Measurements from ENCODE around the gene GPR89A. TPM values are rescaled to one million over a fixed set of nuclear protein-coding genes. Genes with fewer than 3 reads are reported as not detected.
A peak's percentile ranks its signal among the peaks of the same experiment; 100 is the strongest.
"Not testable (repeated sequence)": the region's sequence is repeated elsewhere in the genome, so short reads cannot be mapped to it uniquely, and the experiment has no call there.

GPR89A gene
- total RNA-seq, result 10 to 100 TPM; 12.6 to 15.2 TPM

DNA sequence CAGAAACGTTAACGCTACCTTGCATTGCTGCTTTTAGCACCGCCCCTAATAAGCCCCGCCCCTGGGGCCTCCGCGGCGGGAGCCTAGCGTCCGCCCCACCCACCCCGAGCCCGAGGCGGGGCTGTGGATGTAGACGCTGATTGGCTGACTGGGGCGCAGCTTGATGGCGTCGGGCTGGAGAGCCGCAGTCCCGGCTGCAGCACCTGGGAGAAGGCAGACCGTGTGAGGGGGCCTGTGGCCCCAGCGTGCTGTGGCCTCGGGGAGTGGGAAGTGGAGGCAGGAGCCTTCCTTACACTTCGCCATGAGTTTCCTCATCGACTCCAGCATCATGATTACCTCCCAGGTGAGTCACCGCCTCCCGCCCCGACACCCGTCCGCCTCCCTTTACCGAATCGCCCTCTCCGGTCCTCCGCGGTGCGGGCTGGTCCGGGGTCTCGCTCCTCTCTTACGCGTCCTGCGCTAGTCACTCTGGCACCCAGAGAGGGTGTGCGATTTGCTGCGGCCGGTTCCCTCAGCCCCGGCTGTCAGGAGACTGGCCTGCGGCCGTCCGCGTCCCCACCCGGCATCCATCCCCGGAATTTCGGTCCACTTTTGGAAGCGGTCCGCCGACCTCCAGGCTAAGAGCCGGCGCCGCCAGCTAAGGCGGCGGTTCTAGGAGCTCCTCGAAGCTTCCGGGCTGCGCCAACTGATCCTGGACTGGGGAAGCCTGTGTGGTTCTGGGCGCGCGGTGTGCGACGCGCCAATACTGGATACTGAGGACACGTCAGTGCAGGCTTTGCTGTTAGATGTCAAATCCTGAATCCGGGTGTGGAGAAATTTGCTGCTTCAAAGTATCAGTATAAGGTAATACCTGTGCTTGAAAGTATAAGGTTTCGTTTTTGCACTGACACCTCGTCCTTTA is at the start of gene GPR89A:
TSS of gene GPR89A (plus strand) at position 156 of the 901 bp plus-strand sequence. CDS start at position 302, 146 bp downstream.
- peak within 1 kb of the TSS; percentile 80 to 83 for H3K4me3 ChIP-seq
- not testable (repeated sequence) for H3K27me3 ChIP-seq, H3K4me1 ChIP-seq, H3K36me3 ChIP-seq, H3K9me3 ChIP-seq
- peak within 1 kb of the TSS; percentile 79 to 80 for H3K27ac ChIP-seq
- DNase-seq (ENCODE audit: low spot score), result peak; percentile 90

DNA sequence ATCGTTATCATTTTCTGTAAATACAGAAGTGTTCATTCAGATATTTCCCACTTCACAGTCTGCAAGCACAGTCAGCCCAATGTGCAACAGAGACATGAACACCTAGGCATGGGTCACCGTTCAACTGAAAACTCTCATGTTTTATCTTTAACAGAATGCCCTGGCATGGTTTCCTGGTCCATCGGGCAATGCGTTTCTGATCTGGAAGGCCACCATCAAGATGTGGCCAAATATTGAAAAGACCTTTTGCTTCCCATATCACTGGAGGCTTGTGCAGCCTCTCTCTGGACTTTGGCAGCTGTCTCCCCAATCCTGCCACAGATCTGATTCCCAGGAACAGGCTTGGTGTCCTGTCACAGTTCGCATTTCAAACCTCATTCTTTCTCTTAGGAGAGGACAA is 21.0 kb upstream of the GPR89A start:
- H3K36me3 ChIP-seq; H3K4me3 ChIP-seq; DNase-seq (ENCODE audit: low spot score); H3K27ac ChIP-seq; H3K9me3 ChIP-seq; H3K27me3 ChIP-seq; H3K4me1 ChIP-seq: not testable (repeated sequence)

DNA sequence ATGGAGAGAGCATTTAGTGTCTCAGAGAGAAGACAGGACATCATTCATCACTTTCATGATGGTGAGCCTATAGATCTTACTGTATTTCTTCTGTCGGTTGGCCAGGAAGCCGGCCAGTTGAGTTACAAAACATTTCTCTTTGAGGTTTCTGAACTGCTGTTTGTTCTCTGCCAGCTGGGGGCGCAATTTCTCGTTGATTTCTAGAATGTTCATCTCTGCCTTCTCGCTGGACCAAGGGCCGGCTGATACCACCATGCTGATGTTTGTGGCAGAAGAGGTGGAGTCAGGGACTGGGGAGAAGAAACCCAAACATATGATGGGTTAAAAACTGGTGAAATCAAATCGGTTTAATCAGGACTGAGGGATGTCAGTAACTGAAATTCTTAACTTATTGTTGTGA is 17.0 kb upstream of the GPR89A start:
- H3K27me3 ChIP-seq; H3K27ac ChIP-seq; H3K4me3 ChIP-seq; DNase-seq (ENCODE audit: low spot score); H3K9me3 ChIP-seq; H3K4me1 ChIP-seq; H3K36me3 ChIP-seq: not testable (repeated sequence)

DNA sequence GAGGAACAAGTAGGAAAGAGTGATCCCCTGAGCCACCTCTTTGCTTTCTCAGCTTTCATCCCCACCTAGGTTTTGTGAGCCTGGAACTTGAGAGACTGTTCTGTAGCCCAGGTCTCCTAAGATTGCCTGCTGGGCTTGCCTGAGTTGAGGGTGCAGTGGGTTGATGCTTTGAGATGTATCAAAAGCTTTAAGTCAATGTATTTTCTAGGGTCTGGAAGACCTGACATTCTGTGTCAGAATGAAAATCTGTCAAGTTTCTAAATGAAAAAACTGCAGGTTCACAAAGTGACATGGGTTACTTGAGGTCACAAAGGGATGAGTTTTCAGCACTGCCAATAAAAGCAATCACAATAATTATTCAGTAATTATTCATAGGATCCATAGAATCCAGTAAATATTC is 15.4 kb upstream of the GPR89A start:
- H3K27me3 ChIP-seq; H3K4me1 ChIP-seq; DNase-seq (ENCODE audit: low spot score); H3K27ac ChIP-seq; H3K36me3 ChIP-seq; H3K9me3 ChIP-seq; H3K4me3 ChIP-seq: not testable (repeated sequence)

DNA sequence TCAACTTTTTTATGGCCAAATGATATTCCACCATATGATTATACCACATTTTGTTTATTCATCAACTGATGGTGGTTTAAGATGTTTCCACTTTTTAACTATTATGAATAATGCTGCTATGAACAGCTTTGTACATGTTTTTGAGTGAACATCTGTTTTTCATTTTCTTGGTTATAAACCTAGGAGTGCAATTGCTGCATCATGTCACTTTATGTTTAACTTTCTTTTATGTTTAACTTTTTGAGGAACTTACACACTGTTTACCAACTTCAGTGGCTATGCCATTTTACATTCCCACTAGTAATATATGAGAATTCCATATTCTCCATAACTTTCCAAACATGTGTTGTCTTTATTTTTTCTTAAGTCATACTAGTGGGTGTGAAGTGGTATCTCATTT is 12.4 kb upstream of the GPR89A start:
- H3K4me1 ChIP-seq; H3K4me3 ChIP-seq; DNase-seq (ENCODE audit: low spot score); H3K36me3 ChIP-seq; H3K27me3 ChIP-seq; H3K27ac ChIP-seq; H3K9me3 ChIP-seq: not testable (repeated sequence)

DNA sequence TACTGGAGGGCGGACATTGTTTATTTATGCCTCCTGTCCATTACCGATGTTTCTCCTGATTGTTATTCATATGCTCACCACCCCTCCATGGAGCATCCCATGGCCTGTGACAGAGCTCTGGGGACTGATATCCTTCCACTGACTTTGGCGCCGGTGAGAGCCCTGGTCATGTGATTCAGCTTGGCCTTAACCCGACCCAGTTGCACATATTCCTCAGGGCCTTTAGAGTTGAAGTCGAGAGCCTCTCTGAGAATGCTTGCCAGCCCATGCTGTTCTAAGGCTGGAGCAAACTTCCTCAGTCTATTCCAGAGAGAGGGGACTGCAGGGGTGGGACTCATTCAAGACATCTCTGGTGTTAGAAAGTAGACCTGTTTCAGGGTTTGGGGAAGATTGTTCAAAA is 11.6 kb upstream of the GPR89A start:
- not testable (repeated sequence) for H3K4me1 ChIP-seq; H3K27me3 ChIP-seq; DNase-seq (ENCODE audit: low spot score); H3K4me3 ChIP-seq; H3K36me3 ChIP-seq; H3K27ac ChIP-seq; H3K9me3 ChIP-seq

DNA sequence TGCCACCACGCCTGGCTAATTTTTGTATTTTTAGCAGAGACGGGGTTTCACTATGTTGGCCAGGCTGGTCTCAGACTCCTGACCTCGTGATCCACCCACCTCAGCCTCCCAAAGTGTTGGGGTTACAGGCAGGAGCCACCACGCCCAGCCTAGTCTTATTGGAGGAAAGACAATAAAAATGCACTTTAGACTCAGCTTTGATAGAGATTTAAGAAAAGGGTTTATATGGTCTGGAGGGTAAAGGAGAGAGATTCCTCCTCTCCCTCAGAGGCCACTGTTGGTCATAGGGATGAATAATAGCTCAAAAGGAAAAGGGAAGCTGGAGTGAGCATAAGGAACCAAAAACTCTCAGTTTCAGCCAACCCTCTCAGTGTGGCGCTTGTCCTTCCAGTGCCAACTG is 8.4 kb upstream of the GPR89A start:
- DNase-seq (ENCODE audit: low spot score); H3K36me3 ChIP-seq; H3K4me1 ChIP-seq; H3K9me3 ChIP-seq; H3K27me3 ChIP-seq; H3K27ac ChIP-seq; H3K4me3 ChIP-seq: not testable (repeated sequence)

DNA sequence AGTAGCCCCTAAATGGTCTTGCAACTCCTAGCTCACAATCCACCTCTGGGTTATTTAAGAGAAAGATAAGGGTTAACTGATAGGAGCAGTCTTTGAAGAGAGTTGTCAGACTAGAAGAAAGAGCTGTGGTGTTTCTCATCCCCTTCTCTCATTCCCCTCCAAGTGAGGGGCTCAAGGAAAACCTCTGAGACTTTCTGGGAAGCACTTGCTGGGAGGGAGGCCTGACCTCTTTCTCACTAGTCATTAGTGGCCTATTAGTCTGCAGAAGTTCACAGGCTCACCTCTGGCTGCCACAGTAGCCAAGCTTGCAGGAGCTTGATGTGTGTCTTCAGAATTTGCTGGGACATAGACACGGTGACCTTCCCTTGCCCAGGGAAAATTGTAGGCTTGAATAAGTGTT is 6.2 kb upstream of the GPR89A start:
- no peaks in the 10 kb centered on the region for H3K36me3 ChIP-seq
- TF ChIP-seq, protein P1, sequence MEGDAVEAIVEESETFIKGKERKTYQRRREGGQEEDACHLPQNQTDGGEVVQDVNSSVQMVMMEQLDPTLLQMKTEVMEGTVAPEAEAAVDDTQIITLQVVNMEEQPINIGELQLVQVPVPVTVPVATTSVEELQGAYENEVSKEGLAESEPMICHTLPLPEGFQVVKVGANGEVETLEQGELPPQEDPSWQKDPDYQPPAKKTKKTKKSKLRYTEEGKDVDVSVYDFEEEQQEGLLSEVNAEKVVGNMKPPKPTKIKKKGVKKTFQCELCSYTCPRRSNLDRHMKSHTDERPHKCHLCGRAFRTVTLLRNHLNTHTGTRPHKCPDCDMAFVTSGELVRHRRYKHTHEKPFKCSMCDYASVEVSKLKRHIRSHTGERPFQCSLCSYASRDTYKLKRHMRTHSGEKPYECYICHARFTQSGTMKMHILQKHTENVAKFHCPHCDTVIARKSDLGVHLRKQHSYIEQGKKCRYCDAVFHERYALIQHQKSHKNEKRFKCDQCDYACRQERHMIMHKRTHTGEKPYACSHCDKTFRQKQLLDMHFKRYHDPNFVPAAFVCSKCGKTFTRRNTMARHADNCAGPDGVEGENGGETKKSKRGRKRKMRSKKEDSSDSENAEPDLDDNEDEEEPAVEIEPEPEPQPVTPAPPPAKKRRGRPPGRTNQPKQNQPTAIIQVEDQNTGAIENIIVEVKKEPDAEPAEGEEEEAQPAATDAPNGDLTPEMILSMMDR (IDR thresholded peaks at IDR 0.05), result no peak
- H3K4me1 ChIP-seq, result no peaks in the 10 kb centered on the region
- H3K4me3 ChIP-seq, result no peak overlapping the region
- DNase-seq (ENCODE audit: low spot score), result no peak
- H3K9me3 ChIP-seq, result no peaks in the 10 kb centered on the region
- H3K27ac ChIP-seq, result no peak overlapping the region
- H3K27me3 ChIP-seq, result no peaks in the 10 kb centered on the region

DNA sequence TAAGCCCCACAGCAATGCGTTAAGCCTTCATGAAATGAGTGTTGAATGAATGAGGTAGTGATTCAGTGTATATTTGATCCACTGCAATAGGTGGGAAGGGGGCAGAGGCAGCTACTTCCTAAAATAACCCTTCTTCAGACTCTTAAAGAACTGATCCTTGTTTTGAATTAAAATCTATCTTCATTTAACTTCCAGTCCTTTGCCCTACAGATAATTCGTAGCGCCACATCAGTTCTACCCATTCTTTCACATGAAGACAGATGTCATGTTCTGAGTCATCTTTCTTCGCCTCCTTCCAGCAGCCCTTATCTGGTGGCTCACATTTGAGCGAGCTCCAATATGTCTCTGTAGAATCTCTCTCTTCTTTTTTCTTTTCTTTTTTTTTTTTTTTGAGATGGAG is 948 bp upstream of the GPR89A start:
- not testable (repeated sequence) for H3K4me3 ChIP-seq; H3K4me1 ChIP-seq; H3K27ac ChIP-seq; DNase-seq (ENCODE audit: low spot score); H3K27me3 ChIP-seq; H3K36me3 ChIP-seq; H3K9me3 ChIP-seq

DNA sequence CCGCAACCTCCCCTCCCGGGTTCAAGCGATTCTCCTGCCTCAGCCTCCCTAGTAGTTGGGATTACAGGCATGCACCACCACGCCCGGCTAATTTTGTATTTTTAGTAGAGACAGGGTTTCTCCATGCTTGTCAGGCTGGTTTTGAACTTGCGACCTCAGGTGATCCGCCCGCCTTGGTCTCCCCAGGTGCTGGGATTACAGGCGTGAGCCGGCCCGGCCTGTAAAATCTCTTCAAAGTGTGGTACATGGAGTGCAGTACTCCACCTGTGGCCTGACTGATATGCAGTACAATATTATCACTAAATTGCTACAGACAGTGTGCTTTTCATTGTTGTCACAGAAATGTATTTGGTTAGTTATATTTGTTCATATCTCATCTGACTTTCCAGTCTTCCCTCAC is 499 bp upstream of the GPR89A start:
- not testable (repeated sequence) for H3K36me3 ChIP-seq; DNase-seq (ENCODE audit: low spot score)

DNA sequence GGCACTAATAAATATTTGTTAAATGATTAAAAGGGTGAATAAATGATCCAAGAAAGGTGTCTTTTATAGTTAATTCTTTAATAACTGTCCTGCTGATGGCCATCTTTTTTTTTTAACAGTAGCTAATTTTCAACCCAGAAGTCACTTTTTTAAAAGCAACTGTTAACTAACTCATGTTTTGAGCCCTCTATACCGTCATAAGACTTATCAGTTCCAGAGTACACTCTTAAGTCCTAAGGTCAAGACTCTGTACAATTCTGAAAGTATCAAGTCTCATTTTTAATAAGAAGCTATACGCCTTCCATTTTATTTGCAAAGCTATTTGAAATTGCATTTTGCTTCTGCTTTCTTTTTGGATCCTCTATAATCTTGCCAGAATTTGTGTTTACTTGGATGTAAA is 3.0 kb downstream of the GPR89A start:
- not testable (repeated sequence) for H3K27ac ChIP-seq; H3K4me1 ChIP-seq; DNase-seq (ENCODE audit: low spot score); H3K36me3 ChIP-seq; H3K27me3 ChIP-seq; H3K4me3 ChIP-seq; H3K9me3 ChIP-seq

More for the DNA sequence above, 499 bp upstream of the GPR89A start:
- not testable (repeated sequence) for H3K4me3 ChIP-seq, H3K4me1 ChIP-seq, H3K27me3 ChIP-seq, H3K9me3 ChIP-seq, H3K27ac ChIP-seq

DNA sequence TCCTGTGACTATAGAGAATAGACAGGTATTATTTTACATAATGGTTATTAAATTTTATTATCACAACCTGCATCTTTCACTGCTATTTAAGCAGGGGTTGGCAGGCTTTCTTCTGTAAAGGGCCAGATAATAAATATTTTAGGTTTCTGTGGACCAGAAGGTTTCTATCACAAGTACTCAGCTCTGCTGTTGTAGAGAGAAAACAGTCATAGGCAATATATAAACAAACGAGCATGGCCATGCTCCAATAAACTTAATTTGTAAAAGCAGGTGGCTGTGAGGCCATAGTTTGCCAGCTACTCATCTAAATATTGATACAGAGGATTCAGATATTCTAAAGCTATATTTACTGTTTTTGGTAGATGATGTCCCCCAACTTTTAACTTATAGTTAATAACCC is 12.3 kb downstream of the GPR89A start:
- not testable (repeated sequence) for H3K4me3 ChIP-seq; H3K27me3 ChIP-seq; H3K9me3 ChIP-seq; DNase-seq (ENCODE audit: low spot score); H3K27ac ChIP-seq; H3K36me3 ChIP-seq; H3K4me1 ChIP-seq

DNA sequence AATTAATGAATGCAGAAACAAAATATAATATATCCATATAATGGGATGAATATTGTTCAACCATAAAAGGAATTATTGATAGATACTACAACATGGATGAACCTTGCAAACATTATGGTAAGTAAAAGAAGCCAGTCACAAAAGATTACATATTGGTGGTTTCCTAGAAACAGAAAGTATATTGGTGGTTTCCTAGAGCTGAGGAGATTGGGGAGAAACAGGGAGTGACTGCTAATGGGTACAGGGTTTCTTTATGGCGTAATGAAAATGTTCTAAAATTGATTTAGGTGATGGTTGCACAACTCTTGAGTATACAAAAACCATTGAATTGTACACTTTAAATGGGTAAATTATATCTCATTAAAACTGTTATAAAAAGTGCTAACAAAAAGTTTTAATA is 14.4 kb downstream of the GPR89A start:
- H3K9me3 ChIP-seq; H3K27me3 ChIP-seq; DNase-seq (ENCODE audit: low spot score); H3K4me3 ChIP-seq; H3K4me1 ChIP-seq; H3K36me3 ChIP-seq; H3K27ac ChIP-seq: not testable (repeated sequence)

DNA sequence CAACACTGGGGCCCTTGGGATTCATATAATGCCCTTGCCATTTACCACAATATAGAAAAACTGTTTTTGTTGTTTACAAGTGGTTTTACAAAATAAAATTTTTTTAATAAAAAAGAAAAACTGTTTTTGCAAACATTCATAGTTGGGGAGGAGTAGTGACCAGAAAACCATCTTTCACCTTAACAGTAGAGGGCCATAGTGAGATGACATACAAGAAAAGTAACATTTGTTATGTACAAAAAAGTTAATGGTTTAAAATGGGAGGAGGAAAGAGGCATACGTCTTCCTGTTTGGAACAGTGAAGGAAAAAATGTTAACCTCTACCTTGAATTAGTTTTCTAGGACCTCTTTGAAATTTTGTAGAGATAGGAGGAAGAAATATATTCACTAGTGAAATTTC is 28.4 kb downstream of the GPR89A start:
- not testable (repeated sequence) for H3K27ac ChIP-seq; H3K9me3 ChIP-seq; H3K4me1 ChIP-seq; H3K4me3 ChIP-seq; DNase-seq (ENCODE audit: low spot score); H3K27me3 ChIP-seq; H3K36me3 ChIP-seq
